OCI-LY1 (cell line): ENCODE measurements around the gene CNOT8.

Source experiments
- H2AFZ ChIP-seq: fragments of 200-600 bp; sonication (generic), shearing (Covaris generic); 2 replicates; pipeline ENCODE4 v1.6.0; 2014; ENCODE audit warnings: antibody characterized with exemption, mild to moderate bottlenecking, low read length
- H3F3A ChIP-seq: fragments of 200-600 bp; sonication (generic), shearing (Covaris generic); 2 replicates; pipeline ENCODE4 v1.6.0; 2014; ENCODE audit warnings: mild to moderate bottlenecking, antibody characterized with exemption, low read length, moderate library complexity; ENCODE audit not compliant: insufficient read depth
- H3K27ac ChIP-seq: fragments of 200-600 bp; sonication (generic); 2 replicates; pipeline ENCODE4 v1.5.1; 2014; ENCODE audit warnings: low read length, mixed run types, mild to moderate bottlenecking, low read depth; ENCODE audit not compliant: poor library complexity, severe bottlenecking
- H3K27me3 ChIP-seq: fragments of 200-600 bp; sonication (generic); 2 replicates; pipeline ENCODE4 v1.6.0; 2014; ENCODE audit warnings: antibody characterized with exemption, mild to moderate bottlenecking, low read length, moderate library complexity; ENCODE audit not compliant: insufficient read depth
- H3K36me3 ChIP-seq: fragments of 200-600 bp; sonication (generic); 2 replicates; pipeline ENCODE4 v1.6.1; 2014; ENCODE audit warnings: mild to moderate bottlenecking, antibody characterized with exemption, low read length, moderate library complexity, mixed read lengths; ENCODE audit not compliant: insufficient read depth
- H3K4me1 ChIP-seq: fragments of 200-600 bp; sonication (generic); 2 replicates; pipeline ENCODE4 v1.5.1; 2014; ENCODE audit warnings: mild to moderate bottlenecking, low read length, moderate library complexity; ENCODE audit not compliant: insufficient read depth, severe bottlenecking
- H3K4me2 ChIP-seq: fragments of 200-600 bp; sonication (generic), shearing (Covaris generic); 2 replicates; pipeline ENCODE4 v1.6.1; 2014; ENCODE audit warnings: low read length
- H3K4me3 ChIP-seq: fragments of 200-600 bp; sonication (generic); 2 replicates; pipeline ENCODE4 v1.5.1; 2014; ENCODE audit warnings: low read length, low read depth, mild to moderate bottlenecking, mixed read lengths; ENCODE audit not compliant: poor library complexity, severe bottlenecking
- H3K79me2 ChIP-seq: fragments of 200-600 bp; shearing (Covaris generic); 2 replicates; pipeline ENCODE4 v1.6.1; 2016; ENCODE audit warnings: mixed run types, low read length, mixed read lengths; ENCODE audit not compliant: insufficient read depth
- H3K9ac ChIP-seq: fragments of 200-600 bp; sonication (generic), shearing (Covaris generic); 2 replicates; pipeline ENCODE4 v1.6.1; 2014; ENCODE audit warnings: mild to moderate bottlenecking, low read length, mixed read lengths
- H3K9me2 ChIP-seq: fragments of 200-600 bp; sonication (generic), shearing (Covaris generic); 2 replicates; pipeline ENCODE4 v1.6.1; 2014; ENCODE audit warnings: low read depth, mild to moderate bottlenecking, low read length, mixed read lengths
- H3K9me3 ChIP-seq: fragments of 200-600 bp; shearing (Covaris generic); 2 replicates; pipeline ENCODE4 v1.6.1; 2014; ENCODE audit warnings: low read length, mixed read lengths
- H4K20me1 ChIP-seq: fragments of 200-600 bp; sonication (generic), shearing (Covaris generic); 2 replicates; pipeline ENCODE4 v1.6.0; 2016; ENCODE audit warnings: mild to moderate bottlenecking, low read length; ENCODE audit not compliant: insufficient read depth
- CTCF ChIP-seq: fragments of 200-600 bp; sonication (generic), shearing (Covaris generic); IDR thresholded peaks from 2 replicates; pipeline ENCODE4 v1.5.1; 2017; ENCODE audit warnings: mild to moderate bottlenecking, antibody characterized with exemption, low read length, moderate library complexity, mixed read lengths
- EZH2 ChIP-seq: fragments of 200-600 bp; sonication (generic), shearing (Covaris generic); IDR thresholded peaks from 2 replicates; pipeline ENCODE4 v1.8.0; 2017; ENCODE audit warnings: borderline replicate concordance, mixed run types, mild to moderate bottlenecking, antibody characterized with exemption, low read length, moderate library complexity, mixed read lengths

CNOT8 gene

GRCh38 chr5:154858297-154858971, at the start of gene CNOT8:
CNOT8 (plus strand) TSS chr5:154858627; CDS start chr5:154863279, 4,652 bp downstream.
- peaks cover 39% of the 10 kb centered on the region for H3K4me1 ChIP-seq
- no peak for TF ChIP-seq EZH2
- TF ChIP-seq CTCF, result no peak
- peaks cover 46% of the 10 kb centered on the region for H3K79me2 ChIP-seq

GRCh38 chr5:154811239-154811638, 47.2 kb upstream of the CNOT8 start:
- Histone ChIP-seq H3K9me3 (no peaks in the 10 kb centered on the region), H3K9me2 (no peaks in the 10 kb centered on the region), H3K4me1 (no peaks in the 10 kb centered on the region), H3K4me2 (no peak overlapping the region), H3K9ac (no peak overlapping the region), H3K36me3 (peaks cover 96% of the 10 kb centered on the region), H3K79me2 (no peaks in the 10 kb centered on the region), H4K20me1 (no peaks in the 10 kb centered on the region), H3K27me3 (no peaks in the 10 kb centered on the region), H2AFZ (no peak overlapping the region), H3K27ac (peak overlapping the region; percentile 32), H3K4me3 (no peak overlapping the region), H3F3A (peaks cover 18% of the 10 kb centered on the region)
- TF ChIP-seq EZH2 (no peak), CTCF (no peak)

More at GRCh38 chr5:154858297-154858971, at the start of gene CNOT8:
- Histone ChIP-seq H4K20me1 (no peaks in the 10 kb centered on the region), H3K27me3 (no peaks in the 10 kb centered on the region), H3K9me2 (no peaks in the 10 kb centered on the region), H3K4me3 (peak within 1 kb of the TSS; percentile 82), H3F3A (no peaks in the 10 kb centered on the region), H3K36me3 (peaks cover 19% of the 10 kb centered on the region), H3K27ac (peak within 1 kb of the TSS; percentile 95), H2AFZ (no peak within 1 kb of the TSS), H3K9ac (peak within 1 kb of the TSS; percentile 80), H3K4me2 (peak within 1 kb of the TSS; percentile 97), H3K9me3 (no peaks in the 10 kb centered on the region)

GRCh38 chr5:154811653-154812465, 46.6 kb upstream of the CNOT8 start:
- Histone ChIP-seq H3K36me3 (peaks cover 96% of the 10 kb centered on the region), H3F3A (peaks cover 18% of the 10 kb centered on the region), H3K27ac (no peak overlapping the region)

More at GRCh38 chr5:154811653-154812465, 46.6 kb upstream of the CNOT8 start:
- Histone ChIP-seq H3K4me2 (no peak overlapping the region), H3K79me2 (no peaks in the 10 kb centered on the region), H3K27me3 (no peaks in the 10 kb centered on the region), H3K4me1 (no peaks in the 10 kb centered on the region), H4K20me1 (no peaks in the 10 kb centered on the region), H3K4me3 (no peak overlapping the region), H3K9ac (no peak overlapping the region), H2AFZ (no peak overlapping the region), H3K9me2 (no peaks in the 10 kb centered on the region), H3K9me3 (no peaks in the 10 kb centered on the region)
- no peak for TF ChIP-seq EZH2
- peak; percentile 95 for TF ChIP-seq CTCF
